ENCODE measurements around the gene ADGRD1. TPM values are rescaled to one million over a fixed set of nuclear protein-coding genes. Genes with fewer than 3 reads are reported as not detected.

Gene ADGRD1
- polyA plus RNA-seq, 1 of the 3 experiments (the other 2 are of a cell fraction), result not detected

GRCh38 chr12:130998136-130998535 lies 44.4 kb downstream of the ADGRD1 start:
- H3K4me3 ChIP-seq (ENCODE audit: low read depth in 2 of 2, low read length in 1 of 2), result no peak overlapping the region
- no peaks in the 10 kb centered on the region for H3F3A ChIP-seq (replicated peaks; ENCODE audit: insufficient read depth)
- no peak overlapping the region for H2AFZ ChIP-seq (ENCODE audit: low read depth)
- ChIA-PET CTCF (no interaction called here), POLR2A (no interaction called here)
- no peaks in the 10 kb centered on the region for H3K9me2 ChIP-seq
- DNase-seq, result no peak
- H3K9me3 ChIP-seq, result no peaks in the 10 kb centered on the region
- H3K4me2 ChIP-seq, result no peak overlapping the region
- WGBS (ENCODE audit: low lambda C conversion rate), result 53% methylated on average over 5 of the region's 5 CpGs
- no peak for TF ChIP-seq MXI1 (IDR thresholded peaks at IDR 0.05; ENCODE audit: low read depth, low read length)
- no peak for TF ChIP-seq ELF1 (IDR thresholded peaks at IDR 0.05)
- no peak for TF ChIP-seq MAX (IDR thresholded peaks at IDR 0.05; ENCODE audit: low read depth)
- TF ChIP-seq SMC3 (IDR thresholded peaks at IDR 0.05; ENCODE audit: low read depth, low read length), result no peak
- no peak for TF ChIP-seq IRF3 (IDR thresholded peaks at IDR 0.05; ENCODE audit: low read depth, low read length)
- TF ChIP-seq RCOR1 (IDR thresholded peaks at IDR 0.05; ENCODE audit: low read length), result no peak
- TF ChIP-seq NRF1 (IDR thresholded peaks at IDR 0.05; ENCODE audit: low read depth, low read length), result no peak
- no peak for TF ChIP-seq PBX3 (IDR thresholded peaks at IDR 0.05)
- no peak for TF ChIP-seq USF1 (IDR thresholded peaks at IDR 0.05; ENCODE audit: borderline replicate concordance, low read depth)
- no peak for TF ChIP-seq FOSL2 (IDR thresholded peaks at IDR 0.05; ENCODE audit: borderline replicate concordance, low read depth)
- no peak overlapping the region for H3K9ac ChIP-seq
- H3K79me2 ChIP-seq (ENCODE audit: insufficient read depth), result no peaks in the 10 kb centered on the region
- H3K27ac ChIP-seq (ENCODE audit: low read depth in 2 of 2, low read length in 1 of 2), result no peak overlapping the region
- no peaks in the 10 kb centered on the region for H3K36me3 ChIP-seq (replicated peaks in 1 of 2; ENCODE audit: control insufficient read depth in 1 of 2, insufficient read depth in 2 of 2, low read length in 1 of 2)
- peaks cover 0 to 4% of the 10 kb centered on the region in 2 experiments; a peak in 1 of 4 replicates for H3K4me1 ChIP-seq (ENCODE audit: control insufficient read depth in 1 of 2, insufficient read depth in 2 of 2, low read depth in 1 of 2, low read length in 1 of 2)
- no peaks in the 10 kb centered on the region for H4K20me1 ChIP-seq (ENCODE audit: insufficient read depth)
- no peaks in the 10 kb centered on the region for H3K27me3 ChIP-seq (ENCODE audit: insufficient read depth)

- peaks cover 0 to 4% of the 10 kb centered on the region in 2 experiments; a peak in 1 of 4 replicates for H3K4me1 ChIP-seq (ENCODE audit: control insufficient read depth in 1 of 2, insufficient read depth in 2 of 2, low read depth in 1 of 2, low read length in 1 of 2)
- POLR2A ChIA-PET, result no interaction called here
- no peak overlapping the region for H2AFZ ChIP-seq (ENCODE audit: low read depth)
- no peaks in the 10 kb centered on the region for H3K79me2 ChIP-seq (ENCODE audit: insufficient read depth)
- H3K4me2 ChIP-seq, result no peak overlapping the region
- no peaks in the 10 kb centered on the region for H3K36me3 ChIP-seq (replicated peaks in 1 of 2; ENCODE audit: control insufficient read depth in 1 of 2, insufficient read depth in 2 of 2, low read length in 1 of 2)
- CTCF ChIA-PET, result no interaction called here
- WGBS (ENCODE audit: low lambda C conversion rate), result 67% methylated on average over 16 of the region's 16 CpGs
- H3K4me3 ChIP-seq (ENCODE audit: low read depth in 2 of 2, low read length in 1 of 2), result no peak overlapping the region
- DNase-seq, result no peak
- H3K27me3 ChIP-seq (ENCODE audit: insufficient read depth), result no peaks in the 10 kb centered on the region
- H3K27ac ChIP-seq (ENCODE audit: low read depth in 2 of 2, low read length in 1 of 2), result no peak overlapping the region
- H4K20me1 ChIP-seq (ENCODE audit: insufficient read depth), result no peaks in the 10 kb centered on the region
- TF ChIP-seq SMC3 (IDR thresholded peaks at IDR 0.05; ENCODE audit: low read depth, low read length) (no peak), RXRA (IDR thresholded peaks at IDR 0.05; ENCODE audit: borderline replicate concordance, low read depth) (no peak), TAF1 (IDR thresholded peaks at IDR 0.05; ENCODE audit: borderline replicate concordance, low read depth, low read length) (no peak)
- no peaks in the 10 kb centered on the region for H3K9me3 ChIP-seq
- no peaks in the 10 kb centered on the region for H3F3A ChIP-seq (replicated peaks; ENCODE audit: insufficient read depth)
- H3K9me2 ChIP-seq, result no peaks in the 10 kb centered on the region
- H3K9ac ChIP-seq, result no peak overlapping the region
Observed at GRCh38 chr12:131000000-131000486, 46.3 kb downstream of the ADGRD1 start.

All from SK-N-SH (cell line).